Mucosa of rectum (tissue), 2 donors: ENCODE data around the gene MAGEA9B.
"Not testable (repeated sequence)": the region's sequence is repeated elsewhere in the genome, so short reads cannot be mapped to it uniquely, and the experiment has no call there.

Experiments
- H3K27ac ChIP-seq, 2 donors: one replicate each; pipeline ENCODE4 v1.7.0; 2013; ENCODE audit warnings: inconsistent platforms in 2 of 2, low read depth in 2 of 2, low read length in 2 of 2
- H3K27me3 ChIP-seq, 2 donors: one replicate each; pipeline ENCODE4 v1.7.0; 2013; ENCODE audit warnings: low read length in 2 of 2; ENCODE audit not compliant: control insufficient read depth in 2 of 2, insufficient read depth in 2 of 2
- H3K36me3 ChIP-seq, 2 donors: one replicate each; pipeline ENCODE4 v1.7.0; 2013; ENCODE audit warnings: low read length in 2 of 2; ENCODE audit not compliant: control insufficient read depth in 2 of 2, insufficient read depth in 2 of 2
- H3K4me1 ChIP-seq, 2 donors: one replicate each; pipeline ENCODE4 v1.7.0; 2013; ENCODE audit warnings: low read length in 2 of 2, mild to moderate bottlenecking in 1 of 2; ENCODE audit not compliant: control insufficient read depth in 2 of 2, insufficient read depth in 2 of 2
- H3K4me3 ChIP-seq, 2 donors: one replicate each; pipeline ENCODE4 v1.7.0; 2013; ENCODE audit warnings: low read length in 2 of 2
- H3K9ac ChIP-seq, 2 donors: one replicate each; pipeline ENCODE4 v1.7.0; 2013; ENCODE audit warnings: low read length in 2 of 2, low read depth in 1 of 2, mild to moderate bottlenecking in 1 of 2
- H3K9me3 ChIP-seq, 2 donors: one replicate each; pipeline ENCODE4 v1.7.0; 2013; ENCODE audit warnings: low read length in 2 of 2; ENCODE audit not compliant: control insufficient read depth in 2 of 2
- donor health status: healthy.
- donor health status: Normal muscosa, but diverticular disease.

The MAGEA9B gene

GRCh38 chrX:149537474-149537873 is 49.8 kb downstream of the MAGEA9B start:
- H3K36me3 ChIP-seq, H3K27me3 ChIP-seq, H3K4me3 ChIP-seq, H3K4me1 ChIP-seq, H3K27ac ChIP-seq, H3K9me3 ChIP-seq, H3K9ac ChIP-seq: not testable (repeated sequence)

- not testable (repeated sequence) for H3K4me3 ChIP-seq, H3K27me3 ChIP-seq, H3K4me1 ChIP-seq, H3K9ac ChIP-seq, H3K36me3 ChIP-seq, H3K9me3 ChIP-seq, H3K27ac ChIP-seq
Measured at GRCh38 chrX:149534926-149535602, 52.2 kb downstream of the MAGEA9B start.

GRCh38 chrX:149533999-149534398 is 53.3 kb downstream of the MAGEA9B start:
- not testable (repeated sequence) for H3K36me3 ChIP-seq, H3K27ac ChIP-seq, H3K9me3 ChIP-seq, H3K9ac ChIP-seq, H3K4me1 ChIP-seq, H3K4me3 ChIP-seq, H3K27me3 ChIP-seq

DNA sequence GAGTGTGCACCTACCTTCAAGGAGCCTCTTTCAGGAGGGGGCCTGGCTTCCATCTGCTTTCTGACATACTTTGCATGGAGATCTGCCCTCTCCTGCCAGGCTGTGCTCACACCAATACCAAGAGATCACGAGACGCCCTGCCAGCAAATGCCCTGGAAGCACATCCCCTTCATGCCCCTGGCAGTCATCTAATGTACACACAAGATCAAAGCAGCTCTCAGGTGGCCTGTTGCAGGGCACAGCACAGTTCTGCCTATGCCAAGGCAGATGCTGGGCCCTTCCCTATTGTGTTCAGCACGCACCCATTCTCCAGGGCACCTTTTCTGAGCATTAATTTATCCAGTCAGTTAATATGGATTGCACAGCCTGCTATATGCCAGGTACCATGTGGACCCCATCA is 54.4 kb downstream of the MAGEA9B start:
- H3K9ac ChIP-seq, H3K9me3 ChIP-seq, H3K27ac ChIP-seq, H3K4me3 ChIP-seq, H3K27me3 ChIP-seq, H3K4me1 ChIP-seq: not testable (repeated sequence)
- peaks cover 0 to 11% of the 10 kb centered on the region in 2 donors for H3K36me3 ChIP-seq
